ENCODE measurements around the gene SENP1. TPM values are rescaled to one million over a fixed set of nuclear protein-coding genes. Genes with fewer than 3 reads are reported as not detected.

Gene SENP1
- total RNA-seq, 2 donors from 2014 or later, result 37.5 to 42.3 TPM

DNA sequence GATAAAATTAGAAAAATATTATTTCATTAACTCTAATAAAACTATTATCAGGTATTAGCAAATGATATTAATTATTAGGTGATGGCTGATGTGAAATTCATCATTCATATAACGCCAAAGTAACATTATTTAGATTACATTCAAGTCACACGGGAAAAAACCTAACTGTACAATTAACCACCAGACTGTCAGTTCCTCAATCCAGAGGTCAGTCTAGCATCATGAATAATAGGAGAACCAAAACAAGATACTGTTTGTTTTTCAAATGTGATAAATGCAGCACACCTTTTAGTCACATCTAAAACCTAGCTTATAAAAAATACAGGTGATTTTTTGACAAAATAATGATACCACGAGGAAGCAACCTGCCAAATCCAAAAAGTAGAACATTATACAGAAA lies 19.6 kb downstream of the SENP1 start:
- no peaks in the 10 kb centered on the region for H3K9me3 Mint-ChIP-seq
- H3K4me3 Mint-ChIP-seq, result no peak overlapping the region
- ATAC-seq (replicated peaks), result no peak
- H3K27me3 Mint-ChIP-seq, result no peaks in the 10 kb centered on the region
- H3K36me3 Mint-ChIP-seq (ENCODE audit: low read depth), result peaks cover 96% of the 10 kb centered on the region
- no peak overlapping the region for H3K27ac Mint-ChIP-seq
- H3K4me1 Mint-ChIP-seq, result no peaks in the 10 kb centered on the region

DNA sequence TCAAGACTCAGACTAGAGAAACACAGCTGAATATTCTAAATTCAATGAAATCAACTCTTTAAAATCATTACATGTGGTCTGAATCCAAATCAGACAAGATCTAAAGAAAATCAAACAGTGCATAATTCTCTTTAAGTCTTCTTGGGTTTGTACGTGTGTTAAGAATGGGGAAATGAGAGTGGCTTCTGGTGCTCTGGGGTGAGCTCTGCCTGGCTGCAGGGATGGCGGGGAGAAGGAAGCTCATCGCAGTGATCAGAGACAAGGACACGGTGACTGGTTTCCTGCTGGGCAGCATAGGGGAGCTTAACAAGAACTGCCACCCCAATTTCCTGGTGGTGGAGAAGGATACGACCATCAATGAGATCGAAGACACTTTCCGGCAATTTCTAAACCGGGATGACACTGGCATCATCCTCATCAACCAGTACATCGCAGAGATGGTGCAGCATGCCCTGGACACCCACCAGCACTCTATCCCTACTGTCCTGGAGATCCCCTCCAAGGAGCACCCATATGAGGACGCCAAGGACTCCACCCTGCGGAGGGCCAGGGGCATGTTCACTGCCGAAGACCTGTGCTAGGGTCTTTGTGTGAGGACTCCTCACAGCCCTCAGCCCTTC lies 20.9 kb downstream of the SENP1 start:
- peaks cover 96% of the 10 kb centered on the region for H3K36me3 Mint-ChIP-seq (ENCODE audit: low read depth)

DNA sequence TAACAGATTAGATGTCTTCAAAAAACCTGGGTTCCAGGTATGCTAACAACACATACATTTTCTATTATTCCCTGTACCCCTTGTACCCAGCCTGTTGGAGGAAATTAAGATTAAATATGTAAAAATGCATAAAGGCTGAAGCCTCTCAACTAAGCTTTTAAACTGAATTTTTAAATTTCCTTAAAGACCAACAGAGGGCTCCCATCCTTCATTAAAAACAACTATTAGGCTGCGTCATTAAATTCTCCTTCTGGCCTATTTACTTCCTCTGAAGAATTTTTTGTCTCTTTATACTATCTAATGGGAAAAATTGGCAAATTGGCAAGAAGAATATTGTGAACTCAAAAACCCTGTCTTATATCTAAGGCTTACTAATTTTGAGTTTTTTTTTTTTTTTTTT lies 21.8 kb downstream of the SENP1 start:
- H3K9me3 Mint-ChIP-seq, result no peaks in the 10 kb centered on the region
- no peaks in the 10 kb centered on the region for H3K27me3 Mint-ChIP-seq
- no peaks in the 10 kb centered on the region for H3K4me1 Mint-ChIP-seq
- H3K4me3 Mint-ChIP-seq, result no peak overlapping the region
- peaks cover 93% of the 10 kb centered on the region for H3K36me3 Mint-ChIP-seq (ENCODE audit: low read depth)
- no peak for ATAC-seq (replicated peaks)
- H3K27ac Mint-ChIP-seq, result no peak overlapping the region

More for the DNA sequence above, 20.9 kb downstream of the SENP1 start:
- Mint-ChIP-seq H3K27ac (no peak overlapping the region), H3K27me3 (no peaks in the 10 kb centered on the region), H3K4me1 (no peaks in the 10 kb centered on the region), H3K4me3 (no peak overlapping the region), H3K9me3 (no peaks in the 10 kb centered on the region)
- no peak for ATAC-seq (replicated peaks)

DNA sequence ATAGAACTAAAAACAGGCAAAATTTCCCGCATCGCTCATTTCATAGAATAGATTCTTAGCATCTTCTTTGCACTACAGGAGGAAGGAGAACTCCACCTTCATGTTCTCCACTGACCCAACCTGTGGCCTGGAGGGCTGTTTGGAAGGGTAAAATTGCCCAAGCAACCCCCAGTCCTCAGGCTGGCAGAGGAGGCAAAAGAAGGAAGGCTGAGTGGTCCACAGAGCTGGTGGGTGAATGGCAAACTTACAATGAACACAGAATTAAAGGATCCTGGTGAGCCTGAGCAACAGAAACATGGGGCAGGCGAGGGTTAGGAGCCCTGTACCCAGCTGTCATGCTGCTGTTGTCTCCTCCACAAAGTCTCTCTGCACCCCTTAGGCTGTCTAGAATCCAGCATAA lies 25.1 kb downstream of the SENP1 start:
- no peak for ATAC-seq (replicated peaks)

DNA sequence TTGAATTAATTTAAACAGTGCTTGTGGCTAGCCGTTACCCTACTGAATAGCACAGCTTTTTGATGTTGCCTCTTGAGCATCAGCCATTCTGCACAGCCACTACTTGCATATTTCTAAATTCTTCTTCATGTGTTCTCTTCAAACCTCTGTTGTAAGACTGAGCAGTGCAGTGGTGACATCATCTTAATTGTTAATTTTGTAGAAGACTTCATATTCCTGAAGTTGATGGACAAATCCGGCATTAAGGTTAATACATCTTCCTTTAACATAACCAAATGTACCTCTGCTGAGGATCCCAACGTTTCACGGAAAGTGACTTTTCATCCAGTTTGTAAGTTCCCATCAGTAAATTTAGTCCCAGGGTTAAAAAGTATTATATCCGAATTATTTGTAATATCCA lies 25.6 kb downstream of the SENP1 start:
- no peaks in the 10 kb centered on the region for H3K27me3 Mint-ChIP-seq
- ATAC-seq (replicated peaks), result no peak
- H3K36me3 Mint-ChIP-seq (ENCODE audit: low read depth), result peaks cover 84% of the 10 kb centered on the region
- H3K4me3 Mint-ChIP-seq, result no peak overlapping the region
- H3K27ac Mint-ChIP-seq, result no peak overlapping the region
- no peaks in the 10 kb centered on the region for H3K9me3 Mint-ChIP-seq
- H3K4me1 Mint-ChIP-seq, result no peaks in the 10 kb centered on the region

More for the DNA sequence above, 25.1 kb downstream of the SENP1 start:
- Mint-ChIP-seq H3K27me3 (no peaks in the 10 kb centered on the region), H3K36me3 (ENCODE audit: low read depth) (peaks cover 84% of the 10 kb centered on the region), H3K4me3 (no peak overlapping the region), H3K4me1 (no peaks in the 10 kb centered on the region), H3K9me3 (no peaks in the 10 kb centered on the region), H3K27ac (no peak overlapping the region)

DNA sequence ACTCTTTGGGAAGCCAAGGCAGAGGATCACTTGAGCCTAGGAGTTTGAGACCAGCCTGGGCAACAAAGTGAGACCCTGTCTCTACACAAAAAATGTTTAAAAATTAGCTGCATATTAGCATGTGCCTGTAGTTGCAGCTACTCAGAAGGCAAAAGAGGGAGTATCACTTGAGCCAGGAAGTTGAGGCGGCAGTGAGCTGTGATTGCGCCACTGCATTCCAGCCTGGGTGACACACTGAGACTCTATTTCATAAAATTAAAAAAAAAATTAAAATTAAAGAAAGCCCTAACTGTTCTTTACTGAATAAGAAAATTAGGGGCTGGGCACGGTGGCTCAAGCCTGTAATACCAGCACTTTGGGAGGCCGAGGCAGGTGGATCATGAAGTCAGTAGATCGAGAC lies 27.0 kb downstream of the SENP1 start:
- H3K27me3 Mint-ChIP-seq, result no peaks in the 10 kb centered on the region
- no peak for ATAC-seq (replicated peaks)

DNA sequence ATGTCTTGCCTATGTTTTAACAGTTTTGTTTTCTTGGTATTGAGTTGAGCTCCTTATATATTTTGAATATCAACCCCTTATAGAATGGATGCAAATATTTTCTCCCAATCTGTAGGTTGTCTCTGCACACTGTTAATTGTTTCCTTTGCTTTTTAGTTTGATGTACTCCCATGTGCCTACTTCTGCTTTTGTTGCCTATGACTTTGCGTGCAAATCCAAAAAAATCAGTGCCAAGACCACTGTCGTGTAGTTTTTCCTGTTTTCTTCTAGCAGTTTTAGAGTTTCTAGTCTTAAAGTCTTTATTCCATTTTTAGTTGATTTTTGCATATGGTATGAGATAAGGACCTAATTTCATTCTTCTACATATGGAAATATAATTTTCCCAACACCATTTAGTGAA lies 28.8 kb downstream of the SENP1 start:
- H3K4me3 Mint-ChIP-seq, result no peak overlapping the region
- no peaks in the 10 kb centered on the region for H3K27me3 Mint-ChIP-seq
- no peaks in the 10 kb centered on the region for H3K9me3 Mint-ChIP-seq
- H3K36me3 Mint-ChIP-seq (ENCODE audit: low read depth), result peaks cover 84% of the 10 kb centered on the region
- no peak for ATAC-seq (replicated peaks)
- no peak overlapping the region for H3K27ac Mint-ChIP-seq
- H3K4me1 Mint-ChIP-seq, result no peaks in the 10 kb centered on the region

More for the DNA sequence above, 27.0 kb downstream of the SENP1 start:
- Mint-ChIP-seq H3K9me3 (no peaks in the 10 kb centered on the region), H3K4me3 (no peak overlapping the region), H3K36me3 (ENCODE audit: low read depth) (peaks cover 84% of the 10 kb centered on the region), H3K4me1 (no peaks in the 10 kb centered on the region), H3K27ac (no peak overlapping the region)

DNA sequence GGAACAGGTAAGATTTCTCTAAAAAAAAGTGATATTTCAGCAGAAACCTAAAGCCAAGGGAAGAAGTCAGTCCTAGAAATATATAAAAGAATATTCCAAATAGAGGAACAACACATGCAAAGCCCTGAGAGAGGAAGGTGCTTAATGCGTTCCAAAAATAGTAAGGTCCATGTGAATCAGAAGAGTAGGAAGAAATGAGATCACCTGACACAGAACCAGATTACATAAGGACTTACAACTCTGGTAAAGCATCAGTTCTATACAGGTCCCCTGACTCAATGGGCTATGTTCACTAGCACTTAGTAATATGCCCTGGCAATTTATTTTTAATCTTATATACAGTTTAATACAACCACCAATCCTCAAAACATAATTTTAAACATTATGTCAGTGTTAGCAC lies 30.0 kb downstream of the SENP1 start:
- Mint-ChIP-seq H3K4me1 (no peaks in the 10 kb centered on the region), H3K27ac (no peak overlapping the region), H3K4me3 (no peak overlapping the region), H3K36me3 (ENCODE audit: low read depth) (peaks cover 85% of the 10 kb centered on the region), H3K27me3 (no peaks in the 10 kb centered on the region), H3K9me3 (no peaks in the 10 kb centered on the region)
- no peak for ATAC-seq (replicated peaks)

DNA sequence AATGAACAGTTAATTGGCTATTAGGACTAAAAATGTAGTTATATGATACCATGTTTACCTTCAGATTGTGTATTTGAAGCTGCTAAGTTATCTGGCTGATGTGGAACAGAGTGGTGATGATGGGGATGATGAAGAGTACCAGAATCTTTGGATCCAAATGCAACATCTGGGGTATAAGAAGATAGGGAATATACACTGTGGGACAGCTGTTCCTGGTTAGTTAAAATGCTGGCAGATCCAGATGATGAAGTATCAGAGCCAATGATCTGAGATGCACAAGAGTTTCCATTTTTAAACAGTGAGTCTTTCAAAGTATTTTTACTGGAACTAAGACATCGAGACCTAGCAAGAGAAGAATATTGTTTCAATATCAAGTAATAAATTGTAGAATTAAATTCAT lies 31.6 kb downstream of the SENP1 start:
- no peaks in the 10 kb centered on the region for H3K9me3 Mint-ChIP-seq
- no peak overlapping the region for H3K27ac Mint-ChIP-seq
- H3K4me3 Mint-ChIP-seq, result no peak overlapping the region
- H3K4me1 Mint-ChIP-seq, result no peaks in the 10 kb centered on the region
- no peak for ATAC-seq (replicated peaks)
- no peaks in the 10 kb centered on the region for H3K27me3 Mint-ChIP-seq
- peaks cover 89% of the 10 kb centered on the region for H3K36me3 Mint-ChIP-seq (ENCODE audit: low read depth)

DNA sequence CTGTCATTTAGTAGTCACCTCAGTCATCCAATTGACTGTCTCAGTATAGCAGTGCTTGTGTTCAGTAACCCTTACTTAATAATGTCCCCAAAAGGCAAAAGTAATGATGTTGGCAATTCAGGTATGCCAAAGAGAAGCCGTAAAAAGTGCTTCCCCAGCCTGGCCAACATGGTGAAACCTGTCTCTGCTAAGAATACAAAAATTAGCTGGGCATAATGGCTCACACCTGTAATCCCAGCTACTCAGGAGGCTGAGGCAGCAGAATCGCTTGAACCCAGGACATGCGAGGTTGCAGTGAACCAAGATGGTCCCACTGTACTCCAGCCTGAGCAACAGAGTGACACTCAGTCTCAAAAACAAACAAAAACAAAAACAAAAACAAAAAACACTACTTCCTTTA lies 33.6 kb downstream of the SENP1 start:
- Mint-ChIP-seq H3K36me3 (ENCODE audit: low read depth) (peaks cover 89% of the 10 kb centered on the region), H3K4me1 (peaks cover 2% of the 10 kb centered on the region), H3K4me3 (no peak overlapping the region), H3K9me3 (no peaks in the 10 kb centered on the region), H3K27me3 (no peaks in the 10 kb centered on the region), H3K27ac (no peak overlapping the region)
- ATAC-seq (replicated peaks), result no peak

DNA sequence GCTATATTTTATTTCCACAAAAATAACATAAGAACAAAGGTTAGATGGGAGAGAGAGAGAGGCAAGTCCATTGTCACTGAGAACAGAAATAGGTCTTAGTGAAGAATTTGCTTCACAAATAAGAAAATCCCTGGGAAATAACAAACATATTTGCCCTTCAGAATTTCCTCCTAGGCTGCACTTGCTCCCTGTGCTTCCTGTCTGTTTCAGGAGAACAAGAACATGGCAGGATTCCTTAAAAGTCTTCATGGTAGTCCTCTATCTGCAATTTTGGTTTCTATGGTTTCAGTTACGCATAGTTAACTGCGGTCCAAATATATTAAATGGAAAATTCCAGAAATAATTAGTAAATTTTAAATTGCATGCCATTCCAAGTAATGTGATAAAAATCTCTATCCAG lies 34.1 kb downstream of the SENP1 start:
- Mint-ChIP-seq H3K9me3 (no peaks in the 10 kb centered on the region), H3K27me3 (no peaks in the 10 kb centered on the region), H3K4me3 (no peak overlapping the region), H3K27ac (no peak overlapping the region), H3K4me1 (peaks cover 5% of the 10 kb centered on the region), H3K36me3 (ENCODE audit: low read depth) (peaks cover 89% of the 10 kb centered on the region)
- no peak for ATAC-seq (replicated peaks)

DNA sequence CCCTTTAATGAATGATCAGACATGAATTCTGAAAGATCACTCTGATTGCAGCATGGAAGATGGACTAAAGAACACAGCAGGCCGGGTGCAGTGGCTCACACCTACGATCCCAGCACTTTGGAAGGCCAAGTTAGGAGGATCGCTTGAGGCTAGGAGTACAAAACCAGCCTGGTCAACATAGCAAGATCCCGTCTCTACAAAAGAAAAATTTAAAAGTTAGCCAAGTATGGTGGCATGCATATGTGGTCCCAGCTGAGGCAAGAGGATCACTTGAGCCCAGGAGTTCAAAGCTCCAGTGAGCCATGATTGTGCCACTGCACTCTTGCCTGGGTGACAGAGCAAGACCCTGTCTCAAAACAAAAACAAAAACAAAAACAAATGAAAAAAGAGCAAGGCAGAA lies 35.1 kb downstream of the SENP1 start:
- Mint-ChIP-seq H3K27me3 (no peaks in the 10 kb centered on the region), H3K27ac (no peak overlapping the region), H3K36me3 (ENCODE audit: low read depth) (peaks cover 96% of the 10 kb centered on the region), H3K4me1 (peaks cover 5% of the 10 kb centered on the region), H3K9me3 (no peaks in the 10 kb centered on the region), H3K4me3 (no peak overlapping the region)
- no peak for ATAC-seq (replicated peaks)

DNA sequence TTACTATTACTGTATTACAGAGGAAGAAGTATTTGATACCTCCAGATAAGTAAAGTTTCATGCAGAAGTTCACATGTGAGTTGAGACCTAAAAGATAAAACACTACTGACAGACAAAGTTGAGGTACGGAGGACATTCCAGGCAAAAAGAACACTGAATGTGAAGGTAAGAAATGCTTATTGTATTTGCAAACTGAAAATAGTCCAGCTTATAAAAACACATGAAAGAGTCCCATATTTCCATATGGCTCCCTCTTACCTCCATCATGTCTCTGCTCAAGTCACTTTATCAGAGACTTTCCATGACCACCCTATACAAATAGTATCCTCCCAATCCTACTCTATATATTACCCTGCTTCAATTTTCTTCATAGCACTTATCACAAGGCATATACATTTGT lies 35.8 kb downstream of the SENP1 start:
- Mint-ChIP-seq H3K4me3 (no peak overlapping the region), H3K27ac (no peak overlapping the region), H3K27me3 (no peaks in the 10 kb centered on the region), H3K36me3 (ENCODE audit: low read depth) (peaks cover 96% of the 10 kb centered on the region), H3K9me3 (no peaks in the 10 kb centered on the region), H3K4me1 (peaks cover 5% of the 10 kb centered on the region)
- ATAC-seq (replicated peaks), result no peak

DNA sequence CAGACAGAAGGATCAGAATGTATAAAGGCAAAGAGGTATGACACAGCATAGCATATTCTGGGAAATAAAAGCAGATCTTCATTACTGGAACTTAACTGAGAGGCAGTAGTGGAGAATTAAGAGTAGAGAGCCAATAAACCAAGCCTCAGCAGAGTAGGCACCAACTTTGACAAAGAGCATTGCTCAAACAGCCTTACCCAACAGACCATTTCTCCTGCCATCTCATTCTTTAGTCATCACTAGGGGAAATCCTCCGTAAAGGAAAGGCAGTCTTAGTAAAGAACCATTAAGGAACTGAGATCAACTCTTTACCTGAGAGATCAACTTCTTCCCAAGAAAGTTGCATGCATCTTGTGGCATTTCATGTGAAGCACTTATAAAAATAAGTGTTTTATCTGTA lies 36.6 kb downstream of the SENP1 start:
- Mint-ChIP-seq H3K4me1 (peaks cover 5% of the 10 kb centered on the region), H3K27me3 (no peaks in the 10 kb centered on the region), H3K4me3 (no peak overlapping the region), H3K36me3 (ENCODE audit: low read depth) (peaks cover 96% of the 10 kb centered on the region), H3K9me3 (no peaks in the 10 kb centered on the region), H3K27ac (no peak overlapping the region)
- ATAC-seq (replicated peaks), result peak; percentile 45

DNA sequence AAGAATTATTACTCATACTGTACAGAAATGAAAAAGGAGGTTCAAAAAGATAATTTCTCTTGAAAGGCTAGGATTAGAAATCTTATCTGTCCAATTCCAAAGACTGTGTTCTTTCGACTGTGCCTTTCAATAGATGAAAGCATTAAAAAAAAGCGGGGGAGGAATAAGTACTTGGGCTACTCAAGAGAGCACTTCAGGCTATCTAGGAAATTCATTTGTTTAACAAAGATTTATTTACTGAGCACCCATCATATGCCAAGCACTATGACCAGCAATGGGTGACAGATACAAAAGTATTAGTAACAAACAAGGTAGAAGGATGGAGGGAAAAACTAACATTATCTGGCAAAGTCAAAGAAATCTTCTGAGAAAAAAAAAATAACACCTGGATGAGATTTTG lies 37.4 kb downstream of the SENP1 start:
- Mint-ChIP-seq H3K27me3 (no peaks in the 10 kb centered on the region), H3K36me3 (ENCODE audit: low read depth) (peaks cover 96% of the 10 kb centered on the region), H3K4me3 (no peak overlapping the region), H3K9me3 (no peaks in the 10 kb centered on the region), H3K27ac (no peak overlapping the region), H3K4me1 (peaks cover 5% of the 10 kb centered on the region)
- ATAC-seq (replicated peaks), result no peak
